ENCODE data around the gene ATL2. TPM values are rescaled to one million over a fixed set of nuclear protein-coding genes. Genes with fewer than 3 reads are reported as not detected.

Gene ATL2
- total RNA-seq, 2 donors from 2014 or later = 54.9 to 66.5 TPM

- H3K9ac ChIP-seq (ENCODE audit: low read depth in 2 of 2, low read length in 2 of 2) = no peak overlapping the region
- TF ChIP-seq CTCF (IDR thresholded peaks at IDR 0.05) = no peak
- H3K9me3 ChIP-seq = no peaks in the 10 kb centered on the region
- H3K36me3 ChIP-seq = no peaks in the 10 kb centered on the region
- H3K4me1 ChIP-seq = no peaks in the 10 kb centered on the region
- no peak overlapping the region for H3K27ac ChIP-seq
- intact Hi-C loops (cut with DNase I) = no loop called here
- H3K4me3 ChIP-seq = no peak overlapping the region
- no peaks in the 10 kb centered on the region for H3K27me3 ChIP-seq
- DNase-seq = no peak
These were observed 32.4 kb upstream of the ATL2 start for GRCh38 chr2:38409156-38410102.

DNA sequence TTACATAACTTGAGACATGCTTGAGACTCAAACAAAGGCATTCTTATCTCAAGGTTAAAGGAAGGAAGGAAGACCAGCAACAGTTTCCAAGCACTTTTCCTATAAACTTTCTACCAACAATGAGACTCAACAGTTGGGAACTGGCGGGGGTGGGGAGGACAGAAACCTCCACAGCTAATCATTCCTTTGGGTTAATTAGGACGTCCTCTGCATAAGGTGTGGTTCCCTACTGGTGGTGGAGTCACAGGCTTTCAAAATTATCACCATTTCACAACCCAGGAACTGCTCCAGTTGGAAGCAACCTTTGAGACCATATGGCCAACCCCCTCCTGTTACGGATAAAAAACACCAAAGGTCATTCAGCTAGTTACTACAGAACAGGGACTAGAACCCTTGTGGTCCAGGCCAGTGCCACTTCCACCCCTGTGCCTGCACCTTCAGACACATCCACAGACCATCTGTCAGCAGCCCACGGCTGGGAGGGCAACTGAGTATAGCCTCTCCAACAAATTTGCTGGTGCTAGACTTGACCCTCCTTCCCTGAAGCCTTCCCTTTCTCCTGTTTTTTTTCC, 30.1 kb upstream of the ATL2 start:
- peak; percentile 44 for DNase-seq
- no peak for TF ChIP-seq CTCF (IDR thresholded peaks at IDR 0.05)
- H3K27ac ChIP-seq = no peak overlapping the region
- H3K4me3 ChIP-seq = no peak overlapping the region
- H3K27me3 ChIP-seq = no peaks in the 10 kb centered on the region
- no peaks in the 10 kb centered on the region for H3K36me3 ChIP-seq
- intact Hi-C loops (cut with DNase I) = no loop called here
- no peaks in the 10 kb centered on the region for H3K9me3 ChIP-seq
- H3K9ac ChIP-seq (ENCODE audit: low read depth in 2 of 2, low read length in 2 of 2) = no peak overlapping the region
- no peaks in the 10 kb centered on the region for H3K4me1 ChIP-seq

GRCh38 chr2:38406597-38407110, 29.6 kb upstream of the ATL2 start:
- no peak for DNase-seq
- H3K27ac ChIP-seq = peak overlapping the region; percentile 28

DNA sequence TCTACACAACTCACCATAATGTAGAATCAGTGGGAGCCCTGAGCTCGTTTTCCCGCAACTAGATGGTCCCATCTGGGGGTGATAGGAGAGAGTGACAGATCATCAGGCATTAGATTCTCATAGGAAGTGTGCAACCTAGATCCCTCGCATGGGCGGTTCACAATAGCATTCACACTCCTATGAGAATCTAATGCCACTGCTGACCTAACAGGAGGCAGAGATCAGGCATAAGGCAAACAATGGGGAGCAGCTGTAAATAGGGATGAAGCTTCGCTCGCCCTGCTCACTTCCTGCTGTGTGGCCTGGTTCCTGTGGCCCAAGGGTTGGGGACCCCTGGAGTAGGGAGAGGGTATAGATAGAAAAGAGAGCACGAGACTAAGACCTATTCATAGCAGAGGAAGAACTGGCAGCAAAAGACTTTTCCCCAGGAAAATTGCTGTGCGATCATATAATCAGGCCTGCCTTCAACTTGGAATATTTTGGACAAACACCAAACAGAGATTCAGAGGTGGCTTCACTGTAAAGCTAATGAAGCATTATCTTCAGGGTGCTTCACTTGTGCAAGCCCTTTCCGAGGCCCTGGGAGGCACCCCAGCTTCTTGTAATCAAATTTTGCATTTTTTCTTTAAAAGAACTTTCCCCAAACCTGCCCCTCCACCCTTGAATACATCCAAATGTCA, 29.0 kb upstream of the ATL2 start:
- no peaks in the 10 kb centered on the region for H3K9me3 ChIP-seq
- no peak overlapping the region for H3K9ac ChIP-seq (ENCODE audit: low read depth in 2 of 2, low read length in 2 of 2)
- intact Hi-C loops (cut with DNase I) = no loop called here
- peak overlapping the region; percentile 28 for H3K27ac ChIP-seq
- H3K4me3 ChIP-seq = no peak overlapping the region
- H3K36me3 ChIP-seq = no peaks in the 10 kb centered on the region
- H3K27me3 ChIP-seq = no peaks in the 10 kb centered on the region
- DNase-seq = no peak
- TF ChIP-seq CTCF (IDR thresholded peaks at IDR 0.05) = no peak
- no peaks in the 10 kb centered on the region for H3K4me1 ChIP-seq

More at GRCh38 chr2:38406597-38407110, 29.6 kb upstream of the ATL2 start:
- H3K9ac ChIP-seq (ENCODE audit: low read depth in 2 of 2, low read length in 2 of 2) = no peak overlapping the region
- no peaks in the 10 kb centered on the region for H3K4me1 ChIP-seq
- intact Hi-C loops (cut with DNase I) = no loop called here
- no peaks in the 10 kb centered on the region for H3K36me3 ChIP-seq
- TF ChIP-seq CTCF (IDR thresholded peaks at IDR 0.05) = no peak
- H3K27me3 ChIP-seq = no peaks in the 10 kb centered on the region
- H3K9me3 ChIP-seq = no peaks in the 10 kb centered on the region
- no peak overlapping the region for H3K4me3 ChIP-seq

DNA sequence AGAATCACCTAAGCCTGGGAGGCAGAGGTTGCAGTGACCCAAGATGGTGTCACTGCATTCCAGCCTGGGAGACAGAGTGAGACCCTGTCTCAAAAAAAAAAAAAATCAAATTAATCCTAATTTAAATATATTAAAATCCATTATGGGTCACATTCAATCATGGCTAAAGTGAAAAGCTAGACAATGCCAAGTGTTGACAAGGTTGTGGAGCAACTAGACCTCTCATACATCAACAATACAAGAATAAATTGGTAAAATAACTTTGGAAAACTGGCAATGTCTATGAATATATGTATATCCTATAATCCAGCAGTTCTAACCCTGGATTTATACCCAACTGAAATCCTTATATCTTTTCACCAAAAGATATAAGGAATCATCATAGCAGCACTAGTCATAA, 23.4 kb upstream of the ATL2 start:
- intact Hi-C loops (cut with DNase I) = no loop called here
- Histone ChIP-seq H3K27me3 (no peaks in the 10 kb centered on the region), H3K9ac (ENCODE audit: low read depth in 2 of 2, low read length in 2 of 2) (no peak overlapping the region), H3K9me3 (no peaks in the 10 kb centered on the region), H3K36me3 (no peaks in the 10 kb centered on the region), H3K4me3 (no peak overlapping the region), H3K27ac (no peak overlapping the region), H3K4me1 (no peaks in the 10 kb centered on the region)
- no peak for DNase-seq
- no peak for TF ChIP-seq CTCF (IDR thresholded peaks at IDR 0.05)
